Dermis blood vessel endothelial cell (primary cell): ENCODE measurements around the gene KAT2A. TPM values are rescaled to one million over a fixed set of nuclear protein-coding genes. Genes with fewer than 3 reads are reported as not detected.

Experiments used
- DNase-seq: peaks from one replicate; pipeline ENCODE4 v3.0.0; 2010
- total RNA-seq: library from RNA; depleted of rRNA; stranded (reverse); fragments of >200 nt; gene quantifications from 2 replicates; pipeline ENCODE4 v1.2.3, GENCODE V29; 2014

Gene KAT2A
- total RNA-seq, 1 donor from 2014 or later = 10.2 TPM

DNA sequence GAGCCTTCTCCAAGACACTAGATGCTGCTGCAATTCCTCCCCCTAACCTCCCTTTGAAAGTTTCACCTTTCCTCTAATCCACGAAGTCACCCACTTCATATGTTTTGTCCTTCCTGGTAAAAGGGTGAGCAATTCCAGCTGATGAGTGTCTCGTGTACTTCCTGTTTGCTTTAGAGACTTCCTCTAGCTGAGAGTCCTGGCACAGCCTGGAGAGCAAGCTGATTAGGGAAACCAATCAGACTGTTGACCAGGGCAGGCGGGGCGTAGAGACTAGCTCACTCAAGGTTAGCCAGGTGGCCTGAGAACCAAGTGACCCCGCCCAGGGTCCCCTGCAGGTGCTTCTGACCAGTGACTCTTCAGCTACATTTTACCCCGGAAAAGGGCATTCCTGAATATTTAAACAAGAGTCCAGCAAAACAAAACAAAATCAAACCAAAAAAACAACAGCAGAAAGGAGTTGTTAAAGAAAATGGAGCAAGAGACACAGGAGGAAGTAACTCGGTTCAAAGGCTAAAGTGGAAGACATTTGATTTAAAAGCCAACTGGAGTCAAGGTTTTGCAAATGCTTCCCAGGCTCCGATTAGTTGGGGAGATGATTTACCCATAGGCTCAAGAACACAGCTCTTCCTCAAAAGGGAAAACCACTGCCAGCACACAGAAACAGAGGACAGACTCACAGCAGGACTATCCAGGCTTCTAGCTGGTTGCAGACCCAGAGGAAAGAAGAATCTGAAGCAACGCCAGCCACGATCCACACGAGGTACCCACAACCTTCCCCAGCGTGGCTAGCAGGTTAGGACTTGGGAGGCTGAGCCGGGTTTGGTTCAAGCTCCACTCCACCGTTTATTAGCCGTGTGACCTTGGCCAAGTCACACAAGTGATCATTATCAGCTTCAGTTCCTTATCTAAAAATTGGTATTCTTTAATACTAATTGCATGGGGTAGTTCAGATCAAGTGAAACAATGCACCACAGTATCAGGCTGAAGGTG is 14.8 kb upstream of the KAT2A start:
- peak; percentile 93 for DNase-seq

DNA sequence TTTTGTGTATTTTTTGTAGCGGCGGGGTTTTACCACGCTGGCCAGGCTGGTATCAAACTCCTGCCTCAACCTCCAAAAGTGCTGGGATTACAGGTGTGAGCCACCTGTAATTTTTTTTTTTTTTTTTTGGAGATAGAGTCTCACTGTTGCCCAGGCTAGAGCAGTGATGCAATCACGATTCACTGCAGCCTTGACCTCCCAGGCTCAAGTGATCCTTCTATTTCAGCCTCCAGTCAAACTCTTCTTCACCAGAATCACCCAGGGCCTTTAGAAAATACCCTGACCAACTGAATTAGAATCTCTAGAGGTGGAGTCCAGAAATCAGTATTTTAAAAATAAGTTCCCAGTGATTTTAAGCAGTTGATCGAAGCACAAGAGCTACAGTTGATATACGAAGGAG is 14.0 kb upstream of the KAT2A start:
- no peak for DNase-seq

DNA sequence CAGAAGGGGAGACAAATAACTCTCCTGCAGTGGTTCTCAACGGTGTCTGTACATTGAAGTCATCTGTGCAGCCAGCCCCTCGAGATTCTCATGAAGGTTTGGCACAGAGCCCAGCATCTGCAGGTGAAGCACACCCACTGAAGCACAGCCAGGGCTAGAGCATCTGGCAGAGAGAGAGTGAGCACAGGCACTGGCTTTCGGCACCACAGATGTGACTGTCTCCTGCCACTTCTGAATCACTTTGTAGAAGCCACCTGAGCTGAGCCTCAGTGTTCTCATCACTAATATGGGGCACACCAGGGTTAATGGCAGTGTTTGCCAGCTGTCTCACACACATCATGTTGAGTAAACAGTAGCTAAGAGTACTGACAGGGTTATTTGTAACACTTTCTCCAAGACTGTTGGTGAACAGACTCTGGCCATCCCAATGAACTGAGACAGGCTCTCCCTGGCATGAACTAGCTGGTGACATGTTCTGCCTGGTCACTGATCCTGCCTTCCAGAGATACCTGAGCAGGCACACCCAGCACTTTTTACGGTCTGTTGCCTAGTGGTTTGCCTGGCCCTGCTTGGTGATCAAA is 12.4 kb upstream of the KAT2A start:
- peak; percentile 32 for DNase-seq

DNA sequence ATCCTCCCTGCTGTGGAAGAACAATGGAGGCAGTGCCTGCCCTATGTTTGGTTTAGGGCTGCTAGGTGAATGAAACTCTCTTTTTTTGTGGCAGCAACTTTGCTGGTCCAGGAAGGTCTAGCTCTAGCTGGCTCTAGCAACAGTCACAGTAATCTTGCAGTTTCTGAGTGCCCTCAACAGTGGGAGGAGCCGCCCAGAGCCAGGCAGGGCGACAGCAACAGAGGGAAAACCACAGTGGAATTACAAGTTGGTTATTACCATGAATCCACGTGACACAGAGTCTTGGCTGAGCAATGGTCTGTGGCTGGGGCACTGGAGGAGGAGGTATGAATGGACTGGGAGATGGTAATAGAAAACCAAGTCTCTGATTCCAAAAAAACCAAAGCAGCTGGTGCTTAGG is 11.8 kb upstream of the KAT2A start:
- DNase-seq = peak; percentile 61

DNA sequence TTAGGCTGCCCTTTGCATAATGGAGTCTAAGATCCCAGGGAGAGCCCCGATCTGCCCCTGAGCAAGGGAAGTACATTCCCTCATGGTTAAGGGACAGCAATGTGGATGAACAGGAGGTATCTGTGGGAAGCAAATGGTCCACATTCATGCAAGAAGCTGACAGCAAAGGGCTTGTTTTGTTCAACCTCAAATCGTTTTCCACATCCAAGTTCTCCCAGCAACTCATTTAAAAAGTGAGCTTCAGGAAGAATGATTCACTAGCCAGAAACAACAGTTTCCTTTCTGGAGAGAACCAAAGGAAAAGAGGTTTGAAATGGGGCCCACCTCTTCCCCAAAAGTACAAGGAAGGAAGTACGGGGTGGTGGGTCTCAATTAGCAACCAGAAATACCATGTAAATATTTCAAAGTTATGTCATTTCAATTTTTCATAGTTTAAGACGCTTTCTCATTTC is 10.8 kb upstream of the KAT2A start:
- peak; percentile 85 for DNase-seq

DNA sequence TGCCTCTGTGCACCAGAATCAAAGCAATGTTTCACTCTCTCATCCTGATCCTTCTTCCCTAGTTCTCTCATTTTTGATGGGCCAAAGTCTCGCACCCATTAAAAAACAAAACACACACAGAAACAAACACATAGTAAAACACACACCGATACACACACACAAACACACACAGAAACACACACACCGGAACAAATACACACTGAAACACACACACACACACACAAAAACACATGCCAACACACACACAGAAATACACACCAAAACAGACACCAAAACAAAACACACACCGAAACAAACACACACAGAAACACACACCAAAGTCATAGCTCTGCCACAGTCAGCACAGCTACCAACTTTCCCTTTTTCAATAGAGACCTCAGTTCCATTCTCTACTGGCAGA is 10.1 kb upstream of the KAT2A start:
- DNase-seq = no peak

DNA sequence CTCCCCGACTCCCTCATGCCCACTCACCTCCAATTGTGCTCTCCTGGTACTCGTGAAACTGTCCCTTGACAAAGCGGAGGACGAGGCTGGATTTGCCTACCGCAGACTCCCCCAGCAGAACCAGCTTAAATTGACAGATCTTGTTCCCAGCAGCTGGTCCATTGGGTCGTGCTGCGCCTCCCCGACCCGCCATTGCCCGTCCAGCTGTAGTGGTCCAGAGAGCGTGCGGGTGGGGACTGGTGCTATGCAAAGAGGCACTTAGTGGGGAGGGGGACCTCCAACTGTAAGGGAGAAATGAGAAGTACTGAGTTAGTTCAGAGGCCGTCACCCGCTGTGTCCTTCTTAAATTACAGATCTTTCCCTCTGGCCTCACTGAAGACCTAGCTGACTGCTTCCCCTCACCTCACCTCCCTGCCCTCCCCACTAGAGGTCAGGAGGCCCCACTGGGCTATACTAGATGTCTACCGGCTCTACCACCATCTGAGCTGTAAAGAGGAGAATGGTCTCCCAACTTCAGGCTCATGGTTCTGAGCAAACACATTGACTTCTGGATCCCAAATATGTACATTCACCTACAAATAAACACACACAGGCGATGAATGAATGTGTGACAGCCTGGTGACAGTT is 9.3 kb upstream of the KAT2A start:
- peak; percentile 24 for DNase-seq

DNA sequence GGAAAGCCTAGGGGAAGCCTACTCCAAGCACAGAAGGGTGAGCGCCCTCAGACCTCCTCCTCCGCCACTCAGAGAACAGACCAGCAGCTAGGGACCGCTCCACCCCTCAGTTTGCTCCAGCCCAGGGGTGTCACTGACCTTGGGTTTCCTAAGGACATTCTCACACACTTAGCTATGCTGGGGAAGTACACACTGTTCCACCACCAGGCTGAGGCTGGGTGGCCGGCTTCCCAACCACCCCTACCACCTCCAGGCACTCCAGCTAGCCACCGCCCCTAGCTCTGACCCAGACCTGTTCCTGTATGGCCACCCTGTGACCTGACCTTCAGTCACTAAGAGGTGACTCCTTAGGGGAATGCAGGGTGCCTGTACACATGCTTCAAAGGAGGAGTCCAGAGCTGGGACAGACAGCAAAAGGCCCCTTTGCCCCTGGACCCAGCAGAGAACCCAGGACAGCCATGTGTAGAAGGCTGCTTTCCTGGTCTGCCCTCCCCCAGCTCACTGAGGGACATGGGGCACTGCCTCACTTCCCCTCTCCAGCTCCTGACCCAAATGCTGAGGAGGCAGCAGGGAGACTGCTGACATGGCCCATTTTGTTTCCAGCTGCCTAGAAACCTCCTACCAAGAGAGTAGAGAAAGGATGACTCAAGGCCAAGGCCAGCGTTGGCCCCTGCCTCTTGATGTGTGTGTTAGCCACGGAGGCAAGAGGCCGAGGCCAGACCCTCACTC is 8.1 kb upstream of the KAT2A start:
- no peak for DNase-seq

DNA sequence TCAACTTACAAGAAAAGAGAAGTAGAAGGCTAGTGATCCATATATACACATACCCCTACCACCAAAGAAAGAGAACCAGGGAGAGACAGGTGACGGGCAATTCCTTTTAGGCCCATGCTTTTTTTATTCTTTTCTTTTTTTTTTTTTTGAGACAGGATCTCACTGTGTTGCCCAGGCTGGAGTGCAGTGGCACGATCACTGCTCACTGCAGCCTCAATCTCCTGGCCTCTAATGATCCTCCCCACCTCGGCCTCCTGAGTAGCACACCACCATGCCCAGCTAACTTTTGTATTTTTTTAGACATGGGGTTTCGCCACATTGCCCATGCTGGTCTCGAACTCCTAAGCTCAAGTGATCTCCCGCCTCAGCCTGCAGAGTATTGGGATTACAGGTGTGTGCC is 6.2 kb upstream of the KAT2A start:
- DNase-seq = no peak

DNA sequence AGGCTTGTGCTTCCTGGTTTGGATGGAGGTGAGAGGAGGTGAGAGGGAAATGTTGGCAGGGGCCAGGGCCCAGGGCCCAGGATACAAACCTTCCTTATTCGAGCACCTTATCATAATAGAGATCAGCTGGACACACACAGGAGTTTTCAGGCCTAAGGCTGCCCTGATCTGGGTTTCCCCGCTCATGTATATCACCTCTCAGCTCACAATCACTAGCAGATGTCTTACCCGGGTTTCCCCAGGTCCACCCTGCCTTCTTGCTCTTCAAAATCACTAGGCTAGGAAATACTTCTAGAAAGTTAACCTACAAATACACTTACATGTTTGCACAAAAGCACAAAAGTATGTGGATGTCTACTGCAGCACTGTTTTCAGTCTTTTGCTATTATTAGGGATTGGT is 5.7 kb upstream of the KAT2A start:
- DNase-seq = no peak

DNA sequence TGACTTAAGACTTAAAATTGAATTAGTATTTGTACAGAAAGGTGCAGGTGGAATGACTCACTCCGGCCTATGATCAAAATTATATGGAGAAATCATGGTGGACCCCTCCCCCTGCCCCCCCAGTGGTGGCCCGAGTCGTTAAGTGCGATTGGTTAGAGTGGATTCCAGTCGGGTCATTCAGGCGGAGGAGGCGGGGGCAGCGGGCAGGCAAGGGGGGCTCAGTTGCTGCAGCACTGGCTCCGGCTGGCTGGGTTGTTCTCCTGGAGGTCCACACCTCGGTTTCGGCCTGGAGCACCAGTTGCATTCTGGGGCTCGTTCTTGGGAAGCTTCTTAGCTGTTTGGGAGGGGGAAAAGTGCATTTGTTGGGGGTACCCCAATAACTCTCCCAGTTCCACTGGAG is 4.4 kb upstream of the KAT2A start:
- no peak for DNase-seq

DNA sequence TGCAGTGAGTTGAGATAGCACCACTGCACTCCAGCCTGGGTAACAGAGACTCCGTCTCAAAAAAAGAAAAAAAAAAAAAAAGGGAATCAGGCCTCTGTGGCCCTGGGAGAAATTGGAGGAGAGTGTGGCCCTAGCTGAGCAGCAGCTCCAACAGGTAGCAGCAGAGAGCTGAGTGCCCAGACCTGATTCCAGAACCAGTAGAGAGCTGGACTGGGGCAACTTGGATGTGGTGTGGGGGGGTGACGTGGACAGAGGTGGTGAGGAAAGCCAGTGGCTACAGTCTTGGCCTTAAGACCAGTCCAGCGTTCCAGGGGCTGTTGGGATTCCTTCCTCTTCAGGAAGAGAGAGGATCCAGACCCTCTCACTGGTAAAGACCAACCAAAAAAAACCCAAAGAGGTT is 3.1 kb upstream of the KAT2A start:
- peak; percentile 18 for DNase-seq

DNA sequence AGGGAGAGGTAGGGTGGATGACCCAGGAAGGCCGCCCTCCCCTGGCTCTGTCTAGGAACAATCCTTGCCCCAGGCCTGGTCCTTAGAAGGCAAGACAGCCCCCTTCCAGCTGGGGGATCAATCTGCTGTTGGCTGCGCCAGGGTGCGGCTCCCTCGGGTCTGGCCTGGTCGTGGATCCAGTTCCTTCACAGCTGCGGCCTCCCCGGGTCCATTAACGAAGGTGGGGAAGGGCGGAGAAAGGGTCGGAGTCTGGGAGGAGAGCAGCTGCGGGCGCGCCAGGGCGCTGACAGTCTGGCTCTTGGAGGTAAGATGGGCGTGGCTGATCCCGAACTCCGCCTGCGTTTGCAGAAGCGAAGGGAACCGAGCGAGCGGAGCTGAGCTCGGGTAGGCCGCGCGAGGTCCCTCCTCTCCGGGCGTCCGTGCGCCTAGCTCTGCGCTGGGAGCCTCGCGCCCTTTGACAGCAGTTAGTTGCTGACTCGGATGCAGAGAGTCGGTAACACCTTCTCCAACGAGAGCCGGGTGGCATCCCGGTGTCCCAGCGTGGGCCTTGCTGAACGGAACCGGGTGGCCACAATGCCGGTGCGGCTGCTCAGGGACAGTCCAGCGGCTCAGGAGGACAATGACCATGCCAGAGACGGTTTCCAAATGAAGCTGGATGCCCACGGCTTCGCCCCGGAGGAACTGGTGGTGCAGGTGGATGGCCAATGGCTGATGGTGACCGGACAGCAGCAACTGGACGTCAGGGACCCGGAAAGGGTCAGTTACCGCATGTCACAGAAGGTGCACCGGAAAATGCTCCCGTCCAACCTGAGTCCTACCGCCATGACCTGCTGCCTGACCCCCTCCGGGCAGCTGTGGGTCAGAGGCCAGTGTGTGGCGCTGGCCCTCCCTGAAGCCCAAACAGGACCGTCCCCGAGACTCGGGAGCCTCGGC is 1.5 kb upstream of the KAT2A start, which contains the start of gene HSPB9:
HSPB9 (plus strand) TSS at position 434 of the 933 bp plus-strand sequence; CDS start at position 481, 47 bp downstream.
- DNase-seq = no peak

DNA sequence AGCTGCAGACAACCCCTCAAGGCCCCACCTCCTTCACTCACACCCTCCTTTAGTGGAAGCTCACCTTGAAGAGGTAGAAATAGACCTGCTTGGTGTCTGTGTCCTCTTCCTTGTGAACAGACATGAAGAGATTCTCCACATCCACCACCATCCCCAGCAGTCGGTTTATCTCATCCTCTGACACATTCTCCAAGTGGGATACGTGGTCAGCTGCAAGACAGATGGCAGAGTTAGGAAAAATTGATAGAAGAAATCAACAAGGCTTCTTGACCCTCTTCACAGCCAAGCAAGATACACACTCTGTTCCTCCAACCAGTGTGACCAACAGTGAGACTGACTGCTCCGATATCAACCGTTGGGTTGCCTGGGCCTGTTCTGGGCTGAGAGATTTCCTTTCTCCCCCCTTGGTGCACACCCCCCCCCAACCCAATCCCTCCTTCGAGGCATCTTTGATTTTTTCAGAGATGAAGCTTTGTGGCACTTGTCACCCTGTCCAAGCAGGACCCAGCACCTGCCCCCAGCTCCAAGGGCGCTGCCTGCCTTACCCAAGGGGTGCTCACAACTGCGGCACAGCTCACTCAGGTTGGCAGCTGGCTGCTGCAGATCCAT is 902 bp downstream of the KAT2A start:
- no peak for DNase-seq

DNA sequence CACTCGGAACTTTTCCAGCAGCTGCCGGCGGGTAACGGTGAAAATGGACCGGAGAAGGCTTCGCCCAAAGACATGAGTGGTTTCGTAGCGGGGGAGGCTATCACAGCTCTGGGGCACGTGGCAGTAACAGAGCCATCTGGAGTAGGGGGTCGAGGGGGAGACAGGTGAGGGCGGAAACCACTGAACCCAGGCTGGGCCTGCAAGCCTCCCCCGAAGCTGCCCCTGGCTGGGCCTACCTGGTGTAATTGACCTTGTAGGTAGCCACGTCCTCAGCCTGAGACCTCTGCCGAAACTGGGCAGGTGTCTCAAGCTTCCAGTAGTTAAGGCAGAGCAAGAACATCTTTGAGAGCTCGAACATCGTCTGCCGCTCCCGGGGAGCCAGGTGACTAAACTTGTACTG is 1.9 kb downstream of the KAT2A start:
- no peak for DNase-seq

DNA sequence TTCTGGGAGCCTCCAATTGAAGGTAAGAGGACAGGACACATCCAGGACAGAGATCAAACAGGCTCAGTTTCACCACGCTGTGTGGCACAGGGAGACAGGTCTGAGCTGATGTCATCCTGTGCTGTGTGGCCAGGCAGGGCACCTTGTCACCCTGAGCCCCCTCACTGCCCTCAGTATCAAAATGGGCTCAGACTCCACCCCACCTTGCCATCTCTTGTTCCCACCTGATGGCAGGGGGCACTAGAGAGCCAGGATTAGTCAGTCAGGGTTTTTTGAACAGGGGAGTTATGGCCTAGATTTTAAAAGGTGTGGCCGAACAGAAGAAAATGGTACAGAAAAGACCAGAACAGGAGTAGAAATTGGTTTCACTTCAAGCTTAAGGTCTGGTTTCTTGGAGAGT is 2.6 kb downstream of the KAT2A start:
- DNase-seq = peak; percentile 75

DNA sequence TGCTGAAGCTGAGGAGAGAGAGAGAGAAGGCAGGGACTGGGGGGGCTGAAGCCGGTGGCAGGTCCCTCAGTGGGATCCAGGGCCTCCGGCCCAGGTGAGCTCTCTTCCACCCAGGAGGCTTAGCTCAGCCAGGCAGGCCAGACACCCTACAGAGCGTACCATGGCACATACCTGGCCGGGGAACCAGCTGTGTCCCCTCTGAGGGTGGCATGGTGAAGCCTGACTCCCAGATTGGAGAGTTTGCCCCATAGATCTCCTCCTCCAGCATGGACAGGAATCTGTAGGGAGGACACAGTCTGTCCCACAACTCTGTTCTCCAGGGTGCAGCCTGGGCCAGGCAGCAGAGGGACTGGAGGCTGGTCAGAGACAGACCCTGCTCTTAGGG is 3.0 kb downstream of the KAT2A start:
- no peak for DNase-seq

DNA sequence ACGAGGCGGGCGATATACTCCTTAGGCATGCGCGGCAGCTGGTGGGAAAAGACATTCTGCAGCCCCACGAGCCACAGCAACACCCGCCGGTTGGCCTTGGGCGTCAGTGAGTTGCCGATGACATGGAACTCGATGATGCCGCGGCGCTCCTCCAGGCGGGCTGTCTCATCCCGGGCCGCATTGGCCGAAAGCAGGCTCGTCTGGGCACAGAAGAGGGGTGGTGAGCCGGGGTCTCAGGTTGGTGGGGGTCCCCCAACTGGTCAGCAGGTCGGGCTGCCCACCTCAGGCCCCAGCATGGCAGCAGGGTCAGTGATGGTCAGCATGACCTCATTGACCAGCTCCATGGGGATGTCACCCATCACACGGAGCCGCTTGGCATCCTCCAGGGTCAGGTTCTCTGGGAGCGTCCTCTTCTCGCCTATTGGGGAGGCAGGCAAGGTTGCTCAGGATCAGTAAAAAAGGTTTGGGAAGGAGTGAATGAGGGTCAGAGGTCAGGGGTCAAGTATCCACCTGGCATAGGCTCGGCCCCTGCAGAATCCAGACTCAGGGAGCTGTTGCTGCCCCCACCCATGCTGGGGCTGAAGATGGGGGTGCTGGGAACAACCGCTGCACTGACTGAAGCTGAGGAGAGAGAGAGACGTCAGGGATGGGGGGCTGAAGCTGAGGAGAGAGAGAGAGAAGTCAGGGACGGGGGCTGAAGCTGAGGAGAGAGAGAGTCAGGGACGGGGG is 3.6 kb downstream of the KAT2A start:
- no peak for DNase-seq

DNA sequence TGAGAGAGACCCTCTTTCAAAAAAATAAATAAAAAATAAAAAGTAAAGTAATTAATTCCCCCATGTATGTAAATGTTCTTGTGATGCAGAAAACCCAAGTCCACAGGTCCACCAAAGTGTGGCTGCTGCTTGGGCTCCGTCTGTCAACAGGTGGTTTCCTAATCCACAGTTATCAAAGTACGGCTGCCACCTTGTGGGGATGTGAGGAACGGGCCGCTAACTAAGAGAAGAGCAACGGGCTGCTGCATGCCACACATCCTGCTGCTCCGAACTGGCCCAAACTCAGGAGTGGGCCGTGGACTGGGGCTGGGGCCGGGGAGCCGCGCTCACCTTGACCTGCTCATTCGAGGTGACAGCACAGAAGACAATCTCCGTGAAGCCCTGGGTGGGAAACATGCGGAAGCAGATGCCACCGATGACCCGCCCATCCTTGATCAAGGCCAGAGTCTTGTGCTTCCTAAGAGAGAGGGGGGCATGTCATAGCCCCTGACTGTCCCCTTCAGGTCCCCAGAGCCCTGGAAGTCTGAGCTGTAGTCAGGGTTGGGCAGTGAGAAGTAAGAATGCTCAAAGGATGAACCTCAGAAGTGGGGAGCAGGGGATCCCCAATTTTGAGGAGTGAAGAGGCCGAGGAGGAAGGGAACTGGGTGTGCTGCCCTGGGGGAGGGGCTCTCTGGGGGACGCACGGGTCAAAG is 4.3 kb downstream of the KAT2A start:
- DNase-seq = peak; percentile 90

DNA sequence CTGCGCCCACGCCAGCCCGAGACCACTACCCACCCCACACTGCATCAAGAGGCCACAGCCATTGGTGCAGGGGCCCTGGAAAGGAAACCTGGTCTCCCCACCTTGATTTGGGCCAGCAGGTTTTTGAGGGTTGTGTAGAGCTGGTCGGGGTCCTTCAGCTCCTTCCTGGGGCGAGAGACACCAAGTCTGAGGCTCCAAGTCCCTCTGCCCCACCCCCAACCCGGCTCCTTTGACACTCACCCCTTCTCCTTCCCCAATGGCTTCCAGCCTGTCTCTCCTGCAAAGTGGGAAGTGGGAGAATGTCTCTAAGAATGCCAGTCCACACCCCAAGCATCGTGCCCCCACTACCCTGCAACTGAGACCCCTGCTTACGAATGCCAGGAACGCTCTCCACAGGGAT is 7.0 kb downstream of the KAT2A start:
- DNase-seq = no peak
